HEK293 (cell line): ENCODE data around the gene PTH2.

Experiments
- KLF16 ChIP-seq: fragments of 450-650 bp; formaldehyde crosslinking; IDR thresholded peaks from 2 replicates; pipeline ENCODE4 v1.5.1; 2017; ENCODE audit warnings: missing biosample characterization, missing genetic modification characterization
- ZBTB7A ChIP-seq: fragments of 450-650 bp; formaldehyde crosslinking; IDR thresholded peaks from 2 replicates; pipeline ENCODE4 v1.5.1; 2016; ENCODE audit warnings: low read depth, missing biosample characterization, missing genetic modification characterization
- ZNF23 ChIP-seq: fragments of 450-650 bp; formaldehyde crosslinking; IDR thresholded peaks from 2 replicates; pipeline ENCODE4 v1.5.1; 2016; ENCODE audit warnings: missing biosample characterization, missing genetic modification characterization, borderline replicate concordance
- ZNF354C ChIP-seq: fragments of 450-650 bp; formaldehyde crosslinking; IDR thresholded peaks from 2 replicates; pipeline ENCODE4 v1.5.1; 2016; ENCODE audit warnings: missing biosample characterization, missing genetic modification characterization, low read depth, borderline replicate concordance
- TF ChIP-seq, protein P1 (sequence below): fragments of 450-650 bp; formaldehyde crosslinking; IDR thresholded peaks from 2 replicates; pipeline ENCODE4 v1.5.1; 2016; ENCODE audit warnings: missing biosample characterization, missing genetic modification characterization
- TF ChIP-seq, protein P2 (sequence below): fragments of 450-650 bp; formaldehyde crosslinking; IDR thresholded peaks from 2 replicates; pipeline ENCODE4 v1.5.1; 2016; ENCODE audit warnings: missing biosample characterization, missing genetic modification characterization
- TF ChIP-seq, protein P3 (sequence below): fragments of 450-650 bp; formaldehyde crosslinking; IDR thresholded peaks from 2 replicates; pipeline ENCODE4 v1.5.1; 2016; ENCODE audit warnings: missing biosample characterization, missing genetic modification characterization, low read depth
- TF ChIP-seq, protein P4 (sequence below): fragments of 450-650 bp; formaldehyde crosslinking; IDR thresholded peaks from 2 replicates; pipeline ENCODE4 v1.5.1; 2017; ENCODE audit warnings: missing biosample characterization, missing genetic modification characterization
- TF ChIP-seq, protein P5 (sequence below): fragments of 450-650 bp; formaldehyde crosslinking; conservative IDR thresholded peaks from 2 replicates; pipeline ENCODE4 v1.5.1; 2016; ENCODE audit warnings: low read depth, missing biosample characterization, missing genetic modification characterization

DNA sequence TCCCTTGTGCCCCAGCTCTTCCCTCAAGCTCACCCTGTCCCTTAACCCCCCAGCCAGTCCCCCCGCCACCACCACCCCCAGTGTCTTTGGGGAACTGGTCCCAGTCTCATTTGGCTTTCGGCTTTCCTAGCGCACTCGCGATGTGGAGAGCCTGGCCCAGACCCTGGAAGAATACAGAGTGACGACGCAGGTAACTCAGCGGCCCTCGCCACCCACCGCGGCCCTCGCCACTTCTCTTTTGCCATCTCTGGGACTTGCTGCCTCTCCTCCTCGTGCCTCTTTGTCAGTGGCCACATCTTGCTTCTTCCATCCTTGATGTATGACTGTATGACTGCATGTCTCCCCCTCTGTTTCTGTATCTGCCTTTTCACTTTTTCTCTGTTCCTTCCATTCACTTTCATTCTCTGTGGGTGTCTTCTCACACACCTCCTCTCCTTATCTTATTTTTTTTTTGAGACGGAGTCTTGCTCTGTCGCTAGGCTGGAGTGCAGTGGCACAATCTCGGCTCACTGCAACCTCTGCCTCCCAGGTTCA is 15.7 kb downstream of the PTH2 start:
- TF ChIP-seq, protein P1, sequence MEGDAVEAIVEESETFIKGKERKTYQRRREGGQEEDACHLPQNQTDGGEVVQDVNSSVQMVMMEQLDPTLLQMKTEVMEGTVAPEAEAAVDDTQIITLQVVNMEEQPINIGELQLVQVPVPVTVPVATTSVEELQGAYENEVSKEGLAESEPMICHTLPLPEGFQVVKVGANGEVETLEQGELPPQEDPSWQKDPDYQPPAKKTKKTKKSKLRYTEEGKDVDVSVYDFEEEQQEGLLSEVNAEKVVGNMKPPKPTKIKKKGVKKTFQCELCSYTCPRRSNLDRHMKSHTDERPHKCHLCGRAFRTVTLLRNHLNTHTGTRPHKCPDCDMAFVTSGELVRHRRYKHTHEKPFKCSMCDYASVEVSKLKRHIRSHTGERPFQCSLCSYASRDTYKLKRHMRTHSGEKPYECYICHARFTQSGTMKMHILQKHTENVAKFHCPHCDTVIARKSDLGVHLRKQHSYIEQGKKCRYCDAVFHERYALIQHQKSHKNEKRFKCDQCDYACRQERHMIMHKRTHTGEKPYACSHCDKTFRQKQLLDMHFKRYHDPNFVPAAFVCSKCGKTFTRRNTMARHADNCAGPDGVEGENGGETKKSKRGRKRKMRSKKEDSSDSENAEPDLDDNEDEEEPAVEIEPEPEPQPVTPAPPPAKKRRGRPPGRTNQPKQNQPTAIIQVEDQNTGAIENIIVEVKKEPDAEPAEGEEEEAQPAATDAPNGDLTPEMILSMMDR = no peak
- TF ChIP-seq ZBTB7A (tag by site-specific recombination) (no peak), ZNF23 (tag by site-specific recombination) (no peak), ZNF354C (tag by site-specific recombination) (no peak), KLF16 (tag by site-specific recombination) (no peak)
- TF ChIP-seq, protein P2, sequence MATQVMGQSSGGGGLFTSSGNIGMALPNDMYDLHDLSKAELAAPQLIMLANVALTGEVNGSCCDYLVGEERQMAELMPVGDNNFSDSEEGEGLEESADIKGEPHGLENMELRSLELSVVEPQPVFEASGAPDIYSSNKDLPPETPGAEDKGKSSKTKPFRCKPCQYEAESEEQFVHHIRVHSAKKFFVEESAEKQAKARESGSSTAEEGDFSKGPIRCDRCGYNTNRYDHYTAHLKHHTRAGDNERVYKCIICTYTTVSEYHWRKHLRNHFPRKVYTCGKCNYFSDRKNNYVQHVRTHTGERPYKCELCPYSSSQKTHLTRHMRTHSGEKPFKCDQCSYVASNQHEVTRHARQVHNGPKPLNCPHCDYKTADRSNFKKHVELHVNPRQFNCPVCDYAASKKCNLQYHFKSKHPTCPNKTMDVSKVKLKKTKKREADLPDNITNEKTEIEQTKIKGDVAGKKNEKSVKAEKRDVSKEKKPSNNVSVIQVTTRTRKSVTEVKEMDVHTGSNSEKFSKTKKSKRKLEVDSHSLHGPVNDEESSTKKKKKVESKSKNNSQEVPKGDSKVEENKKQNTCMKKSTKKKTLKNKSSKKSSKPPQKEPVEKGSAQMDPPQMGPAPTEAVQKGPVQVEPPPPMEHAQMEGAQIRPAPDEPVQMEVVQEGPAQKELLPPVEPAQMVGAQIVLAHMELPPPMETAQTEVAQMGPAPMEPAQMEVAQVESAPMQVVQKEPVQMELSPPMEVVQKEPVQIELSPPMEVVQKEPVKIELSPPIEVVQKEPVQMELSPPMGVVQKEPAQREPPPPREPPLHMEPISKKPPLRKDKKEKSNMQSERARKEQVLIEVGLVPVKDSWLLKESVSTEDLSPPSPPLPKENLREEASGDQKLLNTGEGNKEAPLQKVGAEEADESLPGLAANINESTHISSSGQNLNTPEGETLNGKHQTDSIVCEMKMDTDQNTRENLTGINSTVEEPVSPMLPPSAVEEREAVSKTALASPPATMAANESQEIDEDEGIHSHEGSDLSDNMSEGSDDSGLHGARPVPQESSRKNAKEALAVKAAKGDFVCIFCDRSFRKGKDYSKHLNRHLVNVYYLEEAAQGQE (tag by site-specific recombination) = no peak
- TF ChIP-seq, protein P3, sequence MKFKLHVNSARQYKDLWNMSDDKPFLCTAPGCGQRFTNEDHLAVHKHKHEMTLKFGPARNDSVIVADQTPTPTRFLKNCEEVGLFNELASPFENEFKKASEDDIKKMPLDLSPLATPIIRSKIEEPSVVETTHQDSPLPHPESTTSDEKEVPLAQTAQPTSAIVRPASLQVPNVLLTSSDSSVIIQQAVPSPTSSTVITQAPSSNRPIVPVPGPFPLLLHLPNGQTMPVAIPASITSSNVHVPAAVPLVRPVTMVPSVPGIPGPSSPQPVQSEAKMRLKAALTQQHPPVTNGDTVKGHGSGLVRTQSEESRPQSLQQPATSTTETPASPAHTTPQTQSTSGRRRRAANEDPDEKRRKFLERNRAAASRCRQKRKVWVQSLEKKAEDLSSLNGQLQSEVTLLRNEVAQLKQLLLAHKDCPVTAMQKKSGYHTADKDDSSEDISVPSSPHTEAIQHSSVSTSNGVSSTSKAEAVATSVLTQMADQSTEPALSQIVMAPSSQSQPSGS (tag by site-specific recombination) = no peak
- TF ChIP-seq, protein P4, sequence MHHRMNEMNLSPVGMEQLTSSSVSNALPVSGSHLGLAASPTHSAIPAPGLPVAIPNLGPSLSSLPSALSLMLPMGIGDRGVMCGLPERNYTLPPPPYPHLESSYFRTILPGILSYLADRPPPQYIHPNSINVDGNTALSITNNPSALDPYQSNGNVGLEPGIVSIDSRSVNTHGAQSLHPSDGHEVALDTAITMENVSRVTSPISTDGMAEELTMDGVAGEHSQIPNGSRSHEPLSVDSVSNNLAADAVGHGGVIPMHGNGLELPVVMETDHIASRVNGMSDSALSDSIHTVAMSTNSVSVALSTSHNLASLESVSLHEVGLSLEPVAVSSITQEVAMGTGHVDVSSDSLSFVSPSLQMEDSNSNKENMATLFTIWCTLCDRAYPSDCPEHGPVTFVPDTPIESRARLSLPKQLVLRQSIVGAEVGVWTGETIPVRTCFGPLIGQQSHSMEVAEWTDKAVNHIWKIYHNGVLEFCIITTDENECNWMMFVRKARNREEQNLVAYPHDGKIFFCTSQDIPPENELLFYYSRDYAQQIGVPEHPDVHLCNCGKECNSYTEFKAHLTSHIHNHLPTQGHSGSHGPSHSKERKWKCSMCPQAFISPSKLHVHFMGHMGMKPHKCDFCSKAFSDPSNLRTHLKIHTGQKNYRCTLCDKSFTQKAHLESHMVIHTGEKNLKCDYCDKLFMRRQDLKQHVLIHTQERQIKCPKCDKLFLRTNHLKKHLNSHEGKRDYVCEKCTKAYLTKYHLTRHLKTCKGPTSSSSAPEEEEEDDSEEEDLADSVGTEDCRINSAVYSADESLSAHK (tag by site-specific recombination) = no peak
- TF ChIP-seq, protein P5, sequence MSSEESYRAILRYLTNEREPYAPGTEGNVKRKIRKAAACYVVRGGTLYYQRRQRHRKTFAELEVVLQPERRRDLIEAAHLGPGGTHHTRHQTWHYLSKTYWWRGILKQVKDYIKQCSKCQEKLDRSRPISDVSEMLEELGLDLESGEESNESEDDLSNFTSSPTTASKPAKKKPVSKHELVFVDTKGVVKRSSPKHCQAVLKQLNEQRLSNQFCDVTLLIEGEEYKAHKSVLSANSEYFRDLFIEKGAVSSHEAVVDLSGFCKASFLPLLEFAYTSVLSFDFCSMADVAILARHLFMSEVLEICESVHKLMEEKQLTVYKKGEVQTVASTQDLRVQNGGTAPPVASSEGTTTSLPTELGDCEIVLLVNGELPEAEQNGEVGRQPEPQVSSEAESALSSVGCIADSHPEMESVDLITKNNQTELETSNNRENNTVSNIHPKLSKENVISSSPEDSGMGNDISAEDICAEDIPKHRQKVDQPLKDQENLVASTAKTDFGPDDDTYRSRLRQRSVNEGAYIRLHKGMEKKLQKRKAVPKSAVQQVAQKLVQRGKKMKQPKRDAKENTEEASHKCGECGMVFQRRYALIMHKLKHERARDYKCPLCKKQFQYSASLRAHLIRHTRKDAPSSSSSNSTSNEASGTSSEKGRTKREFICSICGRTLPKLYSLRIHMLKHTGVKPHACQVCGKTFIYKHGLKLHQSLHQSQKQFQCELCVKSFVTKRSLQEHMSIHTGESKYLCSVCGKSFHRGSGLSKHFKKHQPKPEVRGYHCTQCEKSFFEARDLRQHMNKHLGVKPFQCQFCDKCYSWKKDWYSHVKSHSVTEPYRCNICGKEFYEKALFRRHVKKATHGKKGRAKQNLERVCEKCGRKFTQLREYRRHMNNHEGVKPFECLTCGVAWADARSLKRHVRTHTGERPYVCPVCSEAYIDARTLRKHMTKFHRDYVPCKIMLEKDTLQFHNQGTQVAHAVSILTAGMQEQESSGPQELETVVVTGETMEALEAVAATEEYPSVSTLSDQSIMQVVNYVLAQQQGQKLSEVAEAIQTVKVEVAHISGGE (tag by site-specific recombination) = no peak
